ENCODE data around the gene CORO1C. TPM values are rescaled to one million over a fixed set of nuclear protein-coding genes. Genes with fewer than 3 reads are reported as not detected.
"Not testable (repeated sequence)": the region's sequence is repeated elsewhere in the genome, so short reads cannot be mapped to it uniquely, and the experiment has no call there.

CORO1C gene
- total RNA-seq, result 74.7 TPM
- long read RNA-seq, transcript CORO1C-201 (11 exons, 3,892 nt), result major isoform, 10 of 24 reads
- long read RNA-seq, partial matches to known transcripts, result 4 of 24 reads
- long read RNA-seq, other reads (novel, unspliced or antisense), result 10 of 24 reads

DNA sequence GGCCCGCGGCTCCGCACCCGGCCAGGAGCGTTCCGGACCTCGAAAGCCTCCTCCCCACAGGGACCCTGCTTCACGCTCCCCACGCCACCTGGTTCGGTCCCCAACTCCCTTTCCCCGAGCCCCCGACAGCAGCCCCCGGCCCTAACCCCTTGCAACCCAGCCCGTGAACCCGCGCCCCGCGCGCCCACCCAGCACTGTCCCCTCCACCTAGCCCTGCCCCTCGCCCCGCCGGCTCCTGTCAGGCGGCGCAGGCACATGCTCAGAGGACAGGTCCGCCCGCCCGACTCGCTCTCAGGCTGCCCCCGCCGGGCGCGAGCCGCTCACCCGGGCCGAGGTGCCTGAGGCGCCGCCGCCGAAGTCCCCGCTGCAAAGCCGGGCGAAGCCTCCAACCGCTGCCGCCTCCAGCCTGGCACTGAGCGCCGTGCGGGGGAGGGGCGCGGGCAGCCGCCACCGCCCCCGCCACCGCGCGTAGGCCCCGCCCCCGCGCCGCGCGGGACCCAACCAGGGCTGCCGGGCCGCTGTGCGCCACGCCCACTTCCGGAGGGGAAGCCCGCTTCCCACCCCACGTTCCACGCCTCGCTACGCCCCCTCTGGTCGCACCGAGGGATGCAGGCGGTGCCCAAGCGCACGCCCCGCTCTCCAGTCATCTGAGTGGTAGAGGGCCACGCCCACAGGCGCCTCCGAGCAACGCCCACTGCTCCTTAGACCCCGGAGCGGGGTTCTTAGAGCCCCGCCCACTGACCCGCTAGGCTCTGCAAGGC lies at the start of gene CORO1C:
TSS of gene CORO1C (minus strand) at position 414 of the 761 bp plus-strand sequence. CDS start 30,200 bp downstream, outside the sequence.
- DNase-seq (ENCODE audit: low spot score), result peak; percentile 99
- intact Hi-C loops (cut with DNase I), result loop anchor here (2.0 to 5.0 kb wide), 4 partner anchors 40 to 121 kb away; no protein-coding TSS in a partner anchor

- intact Hi-C loops (cut with DNase I), result no loop called here
- no peak for DNase-seq (ENCODE audit: low spot score)
Measured at GRCh38 chr12:108779998-108780688, 48.8 kb upstream of the CORO1C start.

- DNase-seq (ENCODE audit: low spot score), result no peak
- intact Hi-C loops (cut with DNase I), result no loop called here
Measured at GRCh38 chr12:108778053-108778452, 46.7 kb upstream of the CORO1C start.

DNA sequence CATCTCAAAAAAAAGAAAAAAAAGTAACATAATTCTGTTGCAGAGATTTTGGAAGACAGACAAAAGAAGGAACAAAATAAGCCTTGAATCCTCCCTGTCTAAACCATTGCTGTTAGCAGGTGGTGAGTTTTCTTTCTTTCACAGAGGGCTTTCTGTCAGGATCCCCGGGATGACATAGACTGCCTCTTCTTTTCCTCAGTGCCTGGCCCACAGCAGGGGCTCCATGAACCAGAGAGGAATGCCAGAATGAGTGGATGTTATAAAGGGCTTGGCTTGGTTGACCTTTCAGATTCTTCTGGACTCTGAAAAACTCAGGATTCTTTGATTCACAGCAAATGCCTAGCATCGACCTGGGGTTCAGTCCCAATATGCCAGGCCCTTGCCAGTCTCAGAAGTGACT lies 45.8 kb upstream of the CORO1C start:
- DNase-seq (ENCODE audit: low spot score), result no peak
- intact Hi-C loops (cut with DNase I), result no loop called here

DNA sequence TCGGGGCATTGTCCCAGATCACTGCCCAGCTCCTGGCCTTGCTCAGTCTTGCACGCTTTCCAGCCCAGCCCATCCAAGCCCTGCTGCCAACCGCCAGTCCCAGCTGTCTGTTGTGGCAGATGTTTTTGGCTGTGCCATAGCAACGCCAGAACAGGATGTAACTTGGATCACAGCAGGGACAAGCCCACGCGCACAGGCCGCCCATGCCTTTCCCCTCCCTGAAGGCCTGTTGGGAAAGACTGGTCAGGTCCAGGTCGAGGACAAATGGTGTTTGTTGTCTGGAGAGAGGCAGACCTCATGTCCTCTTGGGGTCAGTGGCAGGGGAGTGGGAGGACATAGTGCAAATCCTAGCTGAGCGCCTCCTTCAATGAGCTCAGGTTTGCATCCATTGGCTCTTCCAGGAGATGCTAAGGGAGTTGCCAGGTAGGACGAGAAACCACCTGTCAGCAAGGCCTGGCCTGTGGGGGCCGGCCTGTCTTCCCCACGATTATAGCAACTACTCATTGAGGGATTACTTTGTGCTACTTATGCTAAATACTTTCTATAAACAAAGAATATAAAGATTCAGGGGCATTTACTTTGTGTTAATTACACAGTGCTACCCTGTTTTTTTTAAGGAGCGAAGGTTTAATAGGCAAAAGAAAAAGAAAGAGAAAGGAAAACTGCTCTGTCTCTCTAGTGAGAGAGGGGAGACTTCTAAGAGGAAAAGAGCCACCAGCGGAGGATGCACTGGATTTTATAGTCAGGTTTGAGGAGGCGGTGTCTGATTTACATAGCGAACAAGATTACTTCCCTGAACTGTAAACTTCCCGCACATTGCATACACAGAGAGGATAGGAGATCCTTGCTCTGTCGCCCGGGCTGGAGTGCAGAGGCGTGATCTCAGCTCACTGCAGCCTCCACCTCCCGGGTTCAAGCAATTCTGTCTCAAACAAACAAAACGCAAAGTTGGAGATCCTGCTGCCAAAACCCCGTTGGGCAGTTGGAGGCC lies 42.8 kb upstream of the CORO1C start:
- intact Hi-C loops (cut with DNase I), result no loop called here
- peak; percentile 88 for DNase-seq (ENCODE audit: low spot score)

DNA sequence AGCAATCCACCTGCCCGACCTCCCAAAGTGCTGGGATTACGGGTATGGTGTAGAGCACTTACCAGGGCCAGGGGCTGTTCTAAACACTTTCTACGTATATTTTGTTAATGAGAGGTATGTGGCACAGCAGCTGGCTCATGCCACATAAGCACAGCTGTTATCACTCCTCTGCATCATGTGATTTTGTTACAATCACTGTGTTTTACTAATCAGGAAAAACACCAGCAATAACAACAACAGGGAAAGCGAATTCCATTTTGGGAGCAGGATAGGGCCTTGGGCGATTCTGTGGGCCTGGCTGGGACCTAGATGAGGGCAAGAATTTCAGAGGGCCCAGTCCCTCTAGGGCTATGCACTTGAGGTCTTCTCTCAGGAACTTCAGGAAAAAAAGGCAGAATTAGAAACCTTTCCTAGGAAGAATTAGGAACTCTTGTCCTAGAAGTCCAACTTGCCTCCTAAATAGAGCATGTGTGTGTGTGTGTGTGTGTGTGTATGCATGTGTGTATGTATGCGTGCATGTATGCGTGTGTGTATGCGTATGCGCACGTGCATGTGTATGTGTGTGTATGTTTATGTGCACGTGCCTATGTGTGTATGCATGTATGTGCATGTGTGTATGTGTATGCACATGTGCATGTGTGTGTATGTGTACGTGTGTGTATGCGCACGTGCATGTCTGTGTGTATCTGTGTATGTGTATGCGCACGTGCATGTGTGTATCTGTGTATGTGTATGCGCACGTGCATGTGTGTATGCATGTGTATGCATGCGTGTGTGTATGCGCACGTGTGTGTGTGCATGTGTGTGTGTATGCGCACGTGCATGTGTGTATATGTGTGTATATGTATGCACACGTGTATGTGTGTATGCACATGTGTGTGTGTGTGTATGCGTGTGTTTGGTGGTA lies 41.8 kb upstream of the CORO1C start:
- intact Hi-C loops (cut with DNase I), result no loop called here
- no peak for DNase-seq (ENCODE audit: low spot score)

DNA sequence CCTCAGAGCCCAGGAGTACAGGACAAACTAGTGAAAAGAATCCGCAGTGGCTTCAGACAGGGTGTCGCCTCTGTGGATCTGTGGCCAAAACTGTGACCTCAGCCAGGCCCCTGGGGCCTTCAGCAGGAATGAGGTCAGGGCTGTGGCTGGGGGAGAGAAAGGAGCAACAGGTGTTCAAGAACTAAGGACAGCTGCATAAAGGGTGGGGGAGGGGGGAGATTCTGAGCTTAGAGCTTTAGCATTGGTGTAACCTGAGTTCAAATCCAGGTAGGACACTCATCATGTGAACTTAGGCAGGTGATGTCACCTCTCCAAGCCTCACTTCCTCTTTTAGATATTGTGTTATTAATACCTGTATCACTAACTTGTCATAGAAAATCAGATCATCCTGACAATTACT lies 40.9 kb upstream of the CORO1C start:
- no peak for DNase-seq (ENCODE audit: low spot score)
- intact Hi-C loops (cut with DNase I), result no loop called here

- intact Hi-C loops (cut with DNase I), result loop anchor here (2.0 kb wide), 1 partner anchor 39 kb away; no protein-coding TSS in a partner anchor
- DNase-seq (ENCODE audit: low spot score), result not testable (repeated sequence)
Measured at GRCh38 chr12:108771835-108772234, 40.5 kb upstream of the CORO1C start.

GRCh38 chr12:108770963-108771362 lies 39.6 kb upstream of the CORO1C start:
- intact Hi-C loops (cut with DNase I), result loop anchor here (2.0 kb wide), 1 partner anchor 38 kb away; no protein-coding TSS in a partner anchor
- DNase-seq (ENCODE audit: low spot score), result no peak

DNA sequence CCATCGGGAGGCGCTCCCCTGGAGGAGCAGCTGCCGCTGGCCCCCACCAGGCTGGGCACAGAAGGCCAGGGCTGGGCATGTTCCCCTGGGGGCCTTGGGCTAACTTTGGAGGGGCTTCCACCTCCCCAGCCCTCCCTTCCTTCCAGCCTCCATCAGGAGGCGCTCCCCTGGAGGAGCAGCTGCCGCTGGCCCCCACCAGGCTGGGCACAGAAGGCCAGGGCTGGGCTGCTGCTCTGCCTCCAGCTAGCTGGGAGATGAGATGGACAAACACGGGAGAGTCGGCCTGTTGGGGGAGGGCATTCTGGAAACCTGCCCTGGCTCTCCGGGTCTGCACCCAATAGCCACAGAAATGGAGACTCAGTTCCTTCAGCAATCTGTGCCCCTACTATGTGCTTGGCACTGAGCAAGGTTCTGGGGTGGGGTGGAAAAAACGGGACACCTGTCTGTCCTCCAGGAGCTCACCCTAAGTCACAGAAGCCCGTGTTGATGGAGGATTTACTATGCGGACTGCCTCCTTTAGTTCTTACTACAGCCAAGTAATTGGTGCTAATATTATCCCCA lies 39.0 kb upstream of the CORO1C start:
- DNase-seq (ENCODE audit: low spot score), result no peak
- intact Hi-C loops (cut with DNase I), result loop anchor here (2.0 kb wide), 1 partner anchor 38 kb away; no protein-coding TSS in a partner anchor

DNA sequence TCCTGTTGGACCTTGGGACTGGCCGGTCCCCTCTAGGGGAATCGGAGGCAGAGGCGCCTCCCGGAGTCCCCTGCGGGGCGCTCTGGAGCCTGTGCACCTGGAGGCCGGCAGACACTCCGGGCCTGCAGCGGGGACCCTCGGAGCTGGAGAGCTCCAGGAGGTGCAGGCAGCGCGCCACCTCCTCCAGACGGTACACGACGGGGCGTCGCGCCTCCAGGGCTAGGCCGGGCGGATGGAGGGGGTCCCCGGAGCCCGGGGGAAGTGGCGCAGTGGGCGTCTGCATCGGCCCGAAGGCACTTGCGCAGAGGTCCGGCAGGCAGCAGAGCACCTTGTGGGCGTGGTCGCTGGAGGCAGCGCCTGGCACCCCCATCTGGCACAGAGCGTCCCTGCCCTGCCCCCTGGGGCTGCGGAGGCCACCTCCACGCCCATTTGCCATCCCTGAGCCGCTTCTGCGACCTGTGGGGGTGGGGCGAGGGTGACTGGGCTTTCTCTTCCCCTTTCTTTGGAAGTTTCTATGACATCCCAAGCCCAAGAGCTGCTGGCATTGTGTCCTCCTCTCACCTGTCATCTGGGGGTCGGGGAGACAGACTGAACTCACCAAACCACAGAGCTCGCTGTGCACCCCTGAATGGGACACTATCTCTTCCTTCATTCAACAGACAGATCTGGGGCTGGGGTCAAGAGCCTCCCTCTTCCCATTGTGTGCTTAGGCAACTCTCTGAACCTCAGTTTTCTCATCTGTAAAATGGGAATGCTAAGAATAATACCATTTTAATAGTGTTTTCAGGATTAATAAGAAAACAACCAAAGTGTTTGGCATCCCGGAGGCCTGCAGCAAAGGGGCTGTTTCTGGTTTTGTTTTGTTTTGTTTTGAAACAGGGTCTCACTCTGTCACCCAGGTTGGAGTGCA lies 37.5 kb upstream of the CORO1C start:
- DNase-seq (ENCODE audit: low spot score), result no peak
- intact Hi-C loops (cut with DNase I), result no loop called here

DNA sequence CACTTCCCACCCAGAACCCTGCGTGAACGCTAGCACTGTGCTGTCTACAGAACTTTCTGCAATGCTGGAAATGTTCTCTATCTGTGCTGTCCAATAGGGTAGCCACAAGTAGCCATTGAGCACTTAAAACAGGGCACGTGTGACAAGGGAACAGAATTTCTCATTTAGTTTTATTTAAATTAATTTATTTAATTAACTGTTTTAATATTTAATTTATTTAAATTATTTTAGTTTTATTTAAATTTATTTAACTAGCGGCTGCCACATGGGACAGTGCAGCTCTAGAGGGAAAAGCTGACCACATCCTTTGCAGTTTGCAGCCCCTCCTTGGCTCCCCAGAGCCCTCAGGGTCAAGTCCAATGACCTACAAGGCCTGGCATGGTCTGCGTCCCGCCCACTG lies 35.0 kb upstream of the CORO1C start:
- no peak for DNase-seq (ENCODE audit: low spot score)
- intact Hi-C loops (cut with DNase I), result no loop called here

DNA sequence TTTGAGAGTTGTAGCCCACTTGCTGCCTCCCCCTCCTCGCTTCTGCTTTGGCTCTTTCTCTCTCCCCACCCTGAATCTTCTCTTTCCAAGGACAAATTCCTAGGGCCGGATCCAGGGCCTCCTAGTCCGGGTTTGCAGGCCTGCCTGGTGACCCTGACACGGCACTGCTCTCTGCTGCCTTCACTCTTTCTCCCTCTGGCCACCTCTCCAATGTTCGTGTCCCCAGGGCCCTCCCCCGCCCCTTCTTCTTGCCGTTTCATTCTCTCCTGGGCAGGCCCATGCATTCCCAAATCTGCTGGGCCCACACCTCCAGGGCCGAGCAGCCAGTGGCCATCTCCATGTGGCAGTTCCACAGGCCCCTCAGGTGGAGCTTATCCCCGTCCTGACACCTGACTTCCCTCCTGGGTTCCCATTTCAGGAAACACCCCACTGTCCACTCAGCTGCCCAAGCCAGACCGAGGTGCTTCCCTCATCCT lies 34.0 kb upstream of the CORO1C start:
- DNase-seq (ENCODE audit: low spot score), result no peak
- intact Hi-C loops (cut with DNase I), result no loop called here

GRCh38 chr12:108764540-108765288 lies 33.4 kb upstream of the CORO1C start:
- DNase-seq (ENCODE audit: low spot score), result no peak
- intact Hi-C loops (cut with DNase I), result no loop called here

DNA sequence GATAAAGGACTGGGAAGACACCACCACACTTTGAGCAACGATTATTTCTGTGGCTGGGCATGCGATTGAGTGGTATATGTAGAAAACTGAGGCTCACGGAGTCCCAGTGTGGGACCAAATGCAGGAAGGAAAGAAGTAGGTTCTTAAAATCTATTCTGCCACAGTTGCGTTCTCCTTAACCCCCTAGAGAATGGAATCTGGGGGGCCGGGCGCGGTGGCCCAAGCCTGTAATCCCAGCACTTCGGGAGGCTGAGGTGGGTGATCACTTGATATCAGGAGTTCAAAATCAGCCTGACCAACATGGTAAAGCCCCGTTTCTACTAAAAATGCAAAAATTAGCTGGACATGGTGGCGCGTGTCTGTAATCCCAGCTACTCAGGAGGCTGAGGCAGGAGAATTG lies 29.9 kb upstream of the CORO1C start:
- intact Hi-C loops (cut with DNase I), result no loop called here
- DNase-seq (ENCODE audit: low spot score), result no peak

DNA sequence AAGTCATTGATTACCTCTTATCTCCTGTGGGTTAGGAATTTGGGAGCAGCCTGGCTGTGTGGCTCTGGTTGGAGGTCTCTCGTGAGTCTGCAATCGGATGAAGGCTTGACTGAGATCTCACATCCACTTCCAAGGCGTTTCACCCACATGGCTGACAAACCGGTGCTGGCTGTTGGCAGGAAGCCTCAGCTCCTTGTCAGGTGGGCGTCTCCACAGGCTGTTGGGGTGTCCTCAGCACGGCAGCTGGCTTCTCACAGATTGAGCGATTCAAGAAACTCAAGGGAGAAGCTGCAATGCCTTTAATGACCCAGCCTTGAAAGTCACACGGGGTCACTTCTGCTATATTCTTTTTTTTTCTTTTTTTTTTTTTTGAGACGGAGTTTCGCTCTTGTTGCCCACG lies 28.6 kb upstream of the CORO1C start:
- intact Hi-C loops (cut with DNase I), result no loop called here
- no peak for DNase-seq (ENCODE audit: low spot score)
